SK-N-SH treated with all-trans-retinoic acid at 6 μM for 48 hours (cell line): Measurements from ENCODE around the gene NID1.

ENCODE experiments used
- ARNTL ChIP-seq: fragments of 450-650 bp; formaldehyde crosslinking; IDR thresholded peaks from 2 replicates; pipeline ENCODE4 v1.5.0; 2020; ENCODE audit warnings: low read depth, mild to moderate bottlenecking, moderate library complexity, borderline replicate concordance
- BACH2 ChIP-seq: fragments of 250-450 bp; sonication (Bioruptor Pico); IDR thresholded peaks from 2 replicates; pipeline ENCODE4 v1.9.0; 2021; ENCODE audit warnings: mild to moderate bottlenecking, borderline replicate concordance
- CREB5 ChIP-seq: fragments of 250-450 bp; sonication (Bioruptor Pico); IDR thresholded peaks from 2 replicates; pipeline ENCODE4 v1.5.1; 2020; ENCODE audit warnings: low read depth, mild to moderate bottlenecking, moderate library complexity
- ESRRG ChIP-seq: fragments of 250-450 bp; sonication (Bioruptor Pico); IDR thresholded peaks from 2 replicates; pipeline ENCODE4 v1.6.1; 2021; ENCODE audit warnings: mild to moderate bottlenecking
- GLIS3 ChIP-seq: fragments of 250-450 bp; sonication (Bioruptor Pico); IDR thresholded peaks from 2 replicates; pipeline ENCODE4 v1.5.0; 2020; ENCODE audit warnings: mild to moderate bottlenecking, moderate library complexity
- OSR1 ChIP-seq: fragments of 250-450 bp; sonication (Bioruptor Pico); IDR thresholded peaks from 2 replicates; pipeline ENCODE4 v1.8.0; 2022; ENCODE audit warnings: moderate library complexity, mild to moderate bottlenecking, inconsistent platforms
- PPARA ChIP-seq: fragments of 250-450 bp; sonication (Bioruptor Pico); IDR thresholded peaks from 2 replicates; pipeline ENCODE4 v1.5.0; 2020; ENCODE audit warnings: mild to moderate bottlenecking, borderline replicate concordance
- RARB ChIP-seq: fragments of 250-450 bp; sonication (Bioruptor Pico); IDR thresholded peaks from 2 replicates; pipeline ENCODE4 v1.8.0; 2021; ENCODE audit warnings: mild to moderate bottlenecking, moderate library complexity
- TCF4 ChIP-seq: fragments of 250-450 bp; sonication (Bioruptor Pico); IDR thresholded peaks from 2 replicates; pipeline ENCODE4 v1.8.0; 2021; ENCODE audit warnings: mild to moderate bottlenecking, moderate library complexity, borderline replicate concordance
- ZFP30 ChIP-seq: fragments of 450-650 bp; formaldehyde crosslinking; IDR thresholded peaks from 2 replicates; pipeline ENCODE4 v1.5.0; 2022; ENCODE audit warnings: mild to moderate bottlenecking, moderate library complexity
- ZNF70 ChIP-seq: fragments of 450-650 bp; formaldehyde crosslinking; IDR thresholded peaks from 2 replicates; pipeline ENCODE4 v1.5.0; 2020; ENCODE audit warnings: mild to moderate bottlenecking, moderate library complexity
- TF ChIP-seq, protein P1 (sequence below): fragments of 250-450 bp; sonication (Bioruptor Pico); IDR thresholded peaks from 2 replicates; pipeline ENCODE4 v1.8.0; 2020; ENCODE audit warnings: mild to moderate bottlenecking, moderate library complexity, borderline replicate concordance
- TF ChIP-seq, protein P2 (sequence below): fragments of 250-450 bp; sonication (Bioruptor Pico); IDR thresholded peaks from 2 replicates; pipeline ENCODE4 v1.5.0; 2020; ENCODE audit warnings: mild to moderate bottlenecking, moderate library complexity
- TF ChIP-seq, protein P3 (sequence below): fragments of 250-450 bp; sonication (Bioruptor Pico); IDR thresholded peaks from 2 replicates; pipeline ENCODE4 v1.5.1; 2021; ENCODE audit warnings: mild to moderate bottlenecking, moderate library complexity

GRCh38 chr1:236016782-236017400, 48.0 kb downstream of the NID1 start:
- TF ChIP-seq RARB (CRISPR knock-in tag) (no peak), ESRRG (CRISPR knock-in tag) (no peak), GLIS3 (CRISPR knock-in tag) (no peak), ZNF70 (CRISPR knock-in tag) (no peak), BACH2 (CRISPR knock-in tag) (no peak), PPARA (no peak), ZFP30 (no peak), CREB5 (CRISPR knock-in tag) (no peak), OSR1 (CRISPR knock-in tag) (no peak), ARNTL (no peak), TCF4 (CRISPR knock-in tag) (no peak)
- TF ChIP-seq, protein P1, sequence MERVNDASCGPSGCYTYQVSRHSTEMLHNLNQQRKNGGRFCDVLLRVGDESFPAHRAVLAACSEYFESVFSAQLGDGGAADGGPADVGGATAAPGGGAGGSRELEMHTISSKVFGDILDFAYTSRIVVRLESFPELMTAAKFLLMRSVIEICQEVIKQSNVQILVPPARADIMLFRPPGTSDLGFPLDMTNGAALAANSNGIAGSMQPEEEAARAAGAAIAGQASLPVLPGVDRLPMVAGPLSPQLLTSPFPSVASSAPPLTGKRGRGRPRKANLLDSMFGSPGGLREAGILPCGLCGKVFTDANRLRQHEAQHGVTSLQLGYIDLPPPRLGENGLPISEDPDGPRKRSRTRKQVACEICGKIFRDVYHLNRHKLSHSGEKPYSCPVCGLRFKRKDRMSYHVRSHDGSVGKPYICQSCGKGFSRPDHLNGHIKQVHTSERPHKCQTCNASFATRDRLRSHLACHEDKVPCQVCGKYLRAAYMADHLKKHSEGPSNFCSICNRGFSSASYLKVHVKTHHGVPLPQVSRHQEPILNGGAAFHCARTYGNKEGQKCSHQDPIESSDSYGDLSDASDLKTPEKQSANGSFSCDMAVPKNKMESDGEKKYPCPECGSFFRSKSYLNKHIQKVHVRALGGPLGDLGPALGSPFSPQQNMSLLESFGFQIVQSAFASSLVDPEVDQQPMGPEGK (CRISPR knock-in tag) = no peak
- TF ChIP-seq, protein P2, sequence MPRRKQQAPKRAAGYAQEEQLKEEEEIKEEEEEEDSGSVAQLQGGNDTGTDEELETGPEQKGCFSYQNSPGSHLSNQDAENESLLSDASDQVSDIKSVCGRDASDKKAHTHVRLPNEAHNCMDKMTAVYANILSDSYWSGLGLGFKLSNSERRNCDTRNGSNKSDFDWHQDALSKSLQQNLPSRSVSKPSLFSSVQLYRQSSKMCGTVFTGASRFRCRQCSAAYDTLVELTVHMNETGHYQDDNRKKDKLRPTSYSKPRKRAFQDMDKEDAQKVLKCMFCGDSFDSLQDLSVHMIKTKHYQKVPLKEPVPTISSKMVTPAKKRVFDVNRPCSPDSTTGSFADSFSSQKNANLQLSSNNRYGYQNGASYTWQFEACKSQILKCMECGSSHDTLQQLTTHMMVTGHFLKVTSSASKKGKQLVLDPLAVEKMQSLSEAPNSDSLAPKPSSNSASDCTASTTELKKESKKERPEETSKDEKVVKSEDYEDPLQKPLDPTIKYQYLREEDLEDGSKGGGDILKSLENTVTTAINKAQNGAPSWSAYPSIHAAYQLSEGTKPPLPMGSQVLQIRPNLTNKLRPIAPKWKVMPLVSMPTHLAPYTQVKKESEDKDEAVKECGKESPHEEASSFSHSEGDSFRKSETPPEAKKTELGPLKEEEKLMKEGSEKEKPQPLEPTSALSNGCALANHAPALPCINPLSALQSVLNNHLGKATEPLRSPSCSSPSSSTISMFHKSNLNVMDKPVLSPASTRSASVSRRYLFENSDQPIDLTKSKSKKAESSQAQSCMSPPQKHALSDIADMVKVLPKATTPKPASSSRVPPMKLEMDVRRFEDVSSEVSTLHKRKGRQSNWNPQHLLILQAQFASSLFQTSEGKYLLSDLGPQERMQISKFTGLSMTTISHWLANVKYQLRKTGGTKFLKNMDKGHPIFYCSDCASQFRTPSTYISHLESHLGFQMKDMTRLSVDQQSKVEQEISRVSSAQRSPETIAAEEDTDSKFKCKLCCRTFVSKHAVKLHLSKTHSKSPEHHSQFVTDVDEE (CRISPR knock-in tag) = no peak
- TF ChIP-seq, protein P3, sequence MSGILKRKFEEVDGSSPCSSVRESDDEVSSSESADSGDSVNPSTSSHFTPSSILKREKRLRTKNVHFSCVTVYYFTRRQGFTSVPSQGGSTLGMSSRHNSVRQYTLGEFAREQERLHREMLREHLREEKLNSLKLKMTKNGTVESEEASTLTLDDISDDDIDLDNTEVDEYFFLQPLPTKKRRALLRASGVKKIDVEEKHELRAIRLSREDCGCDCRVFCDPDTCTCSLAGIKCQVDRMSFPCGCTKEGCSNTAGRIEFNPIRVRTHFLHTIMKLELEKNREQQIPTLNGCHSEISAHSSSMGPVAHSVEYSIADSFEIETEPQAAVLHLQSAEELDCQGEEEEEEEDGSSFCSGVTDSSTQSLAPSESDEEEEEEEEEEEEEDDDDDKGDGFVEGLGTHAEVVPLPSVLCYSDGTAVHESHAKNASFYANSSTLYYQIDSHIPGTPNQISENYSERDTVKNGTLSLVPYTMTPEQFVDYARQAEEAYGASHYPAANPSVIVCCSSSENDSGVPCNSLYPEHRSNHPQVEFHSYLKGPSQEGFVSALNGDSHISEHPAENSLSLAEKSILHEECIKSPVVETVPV (CRISPR knock-in tag) = no peak
